SK-N-MC (cell line): ENCODE results near the gene PRLHR.

Experiments
- EZH2 ChIP-seq: fragments of 200-600 bp; sonication (generic); IDR thresholded peaks from one replicate; pipeline ENCODE4 v1.6.1; 2017; ENCODE audit warnings: antibody characterized with exemption
- FOXP2 ChIP-seq: optimal IDR thresholded peaks from 2 replicates; pipeline ENCODE3; 2011; ENCODE audit warnings: mild to moderate bottlenecking, moderate library complexity; ENCODE audit not compliant: insufficient read depth; ENCODE audit errors: extremely low read length, control extremely low read depth
- POLR2AphosphoS5 ChIP-seq: IDR thresholded peaks from 2 replicates; pipeline ENCODE4 v1.6.1; 2012; ENCODE audit warnings: mild to moderate bottlenecking, low read depth, low read length, borderline replicate concordance

DNA sequence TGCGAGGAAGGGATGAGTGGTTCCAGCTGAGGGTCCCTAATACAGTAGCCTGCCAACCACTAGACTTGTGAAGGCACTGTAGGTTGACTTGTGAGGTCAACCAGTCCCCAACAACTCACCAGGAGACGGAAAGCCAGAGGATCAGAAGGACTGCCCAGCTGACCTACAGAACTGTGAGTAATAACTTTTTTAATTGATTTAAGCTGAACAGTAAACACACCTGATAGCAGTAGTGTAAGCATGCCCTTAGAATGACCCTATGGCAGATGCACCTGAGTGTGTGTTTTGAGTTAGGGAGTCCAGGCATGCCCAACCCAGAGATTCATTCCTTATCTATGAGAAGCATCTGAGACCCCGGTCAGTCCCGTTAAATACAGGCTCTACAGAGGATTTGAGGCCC, 14.1 kb downstream of the PRLHR start:
- TF ChIP-seq EZH2 = no peak
- no peak for TF ChIP-seq POLR2AphosphoS5
- TF ChIP-seq FOXP2 = no peak
